HepG2 (cell line): ENCODE measurements around the gene AAMP. TPM values are rescaled to one million over a fixed set of nuclear protein-coding genes. Genes with fewer than 3 reads are reported as not detected.

Experiments used
- ADNP ChIP-seq: sonication (generic); formaldehyde crosslinking; IDR thresholded peaks from 2 replicates; pipeline ENCODE4 v1.4.0; 2020; ENCODE audit warnings: missing genetic modification reagents
- ATM ChIP-seq: fragments of 450-650 bp; IDR thresholded peaks from 2 replicates; pipeline ENCODE4 v1.7.1; 2017; ENCODE audit warnings: mild to moderate bottlenecking, borderline replicate concordance
- MZF1 ChIP-seq: sonication (generic); formaldehyde crosslinking; IDR thresholded peaks from 2 replicates; pipeline ENCODE4 v1.8.1; 2023; ENCODE audit warnings: mild to moderate bottlenecking, missing genetic modification reagents, borderline replicate concordance
- NCOR1 ChIP-seq: fragments of 200-600 bp; sonication (generic); IDR thresholded peaks from 2 replicates; pipeline ENCODE4 v1.7.0; 2017; ENCODE audit warnings: antibody characterized with exemption, low read length, borderline replicate concordance
- NFKBIZ ChIP-seq: IDR thresholded peaks from 2 replicates; pipeline ENCODE4 v1.6.1; 2018; ENCODE audit warnings: missing genetic modification reagents, missing compliant biosample characterization
- ZNF101 ChIP-seq: sonication (generic); formaldehyde crosslinking; IDR thresholded peaks from 2 replicates; pipeline ENCODE4 v1.4.0; 2020; ENCODE audit warnings: mild to moderate bottlenecking, low read depth, missing genetic modification reagents, borderline replicate concordance
- ZNF335 ChIP-seq: sonication (generic); formaldehyde crosslinking; IDR thresholded peaks from 2 replicates; pipeline ENCODE4 v1.4.0; 2020; ENCODE audit warnings: missing genetic modification reagents
- ZNF550 ChIP-seq: sonication (generic); formaldehyde crosslinking; IDR thresholded peaks from 2 replicates; pipeline ENCODE4 v1.4.0; 2020; ENCODE audit warnings: mild to moderate bottlenecking, missing genetic modification reagents, borderline replicate concordance
- ZNF816 ChIP-seq: sonication (generic); formaldehyde crosslinking; IDR thresholded peaks from 2 replicates; pipeline ENCODE4 v1.8.0; 2022; ENCODE audit warnings: missing genetic modification reagents, mild to moderate bottlenecking, borderline replicate concordance
- ZSCAN30 ChIP-seq: sonication (generic); formaldehyde crosslinking; IDR thresholded peaks from 2 replicates; pipeline ENCODE4 v1.5.0; 2020; ENCODE audit warnings: mild to moderate bottlenecking, missing genetic modification reagents
- polyA plus RNA-seq, 8 experiments: library from polyadenylated mRNA; depleted of rRNA in 3 of 8; stranded (reverse) in 7 of 8; unstranded in 1 of 8; fragments of >200 nt; fragmentation: Illumina TruSeq in 4 of 8; extraction: Trizol in 4 of 8; gene quantifications; 2 replicates each; pipeline versions ENCODE4 v1.2.1 to v1.2.3, GENCODE V29; 2011 to 2016; ENCODE audit warnings: low read depth in 4 of 8, missing spikeins in 1 of 8, mixed read lengths in 1 of 8; ENCODE audit not compliant: insufficient read depth in 1 of 8
- total RNA-seq, 5 experiments: library from RNA; depleted of rRNA; stranded (reverse); fragments of >200 nt; fragmentation: Illumina TruSeq; extraction: Trizol; gene quantifications; 2 replicates each; pipeline ENCODE4 v1.2.3, GENCODE V29; 2016; ENCODE audit warnings: low read depth in 1 of 5
- TF ChIP-seq, protein P1 (sequence below): IDR thresholded peaks from 2 replicates; pipeline ENCODE4 v1.6.1; 2016; ENCODE audit warnings: low read depth, borderline replicate concordance
- TF ChIP-seq, protein P2 (sequence below): sonication (generic); formaldehyde crosslinking; IDR thresholded peaks from 2 replicates; pipeline ENCODE4 v1.9.0; 2022; ENCODE audit warnings: low read depth, missing genetic modification reagents
- TF ChIP-seq, protein P3 (sequence below): sonication (generic); formaldehyde crosslinking; IDR thresholded peaks from 2 replicates; pipeline ENCODE4 v1.4.0; 2020; ENCODE audit warnings: missing genetic modification reagents
- TF ChIP-seq, protein P4 (sequence below): sonication (generic); formaldehyde crosslinking; IDR thresholded peaks from 2 replicates; pipeline ENCODE4 v1.5.1; 2020; ENCODE audit warnings: missing genetic modification reagents, mild to moderate bottlenecking, borderline replicate concordance
- TF ChIP-seq, protein P5 (sequence below): IDR thresholded peaks from 2 replicates; pipeline ENCODE4 v1.6.1; 2016; ENCODE audit warnings: missing compliant biosample characterization, missing genetic modification reagents, borderline replicate concordance
- TF ChIP-seq, protein P6 (sequence below): sonication (generic); formaldehyde crosslinking; IDR thresholded peaks from 2 replicates; pipeline ENCODE4 v1.9.0; 2021; ENCODE audit warnings: missing genetic modification reagents, borderline replicate concordance
- TF ChIP-seq, protein P7 (sequence below): sonication (generic); formaldehyde crosslinking; IDR thresholded peaks from 2 replicates; pipeline ENCODE4 v1.4.0; 2020; ENCODE audit warnings: mild to moderate bottlenecking, missing genetic modification reagents

The AAMP gene
- total and polyA plus RNA-seq, 2 of the 13 experiments (the other 11 are each of a cell fraction or from before 2014, with no cell fraction given): 110 to 186 TPM

DNA sequence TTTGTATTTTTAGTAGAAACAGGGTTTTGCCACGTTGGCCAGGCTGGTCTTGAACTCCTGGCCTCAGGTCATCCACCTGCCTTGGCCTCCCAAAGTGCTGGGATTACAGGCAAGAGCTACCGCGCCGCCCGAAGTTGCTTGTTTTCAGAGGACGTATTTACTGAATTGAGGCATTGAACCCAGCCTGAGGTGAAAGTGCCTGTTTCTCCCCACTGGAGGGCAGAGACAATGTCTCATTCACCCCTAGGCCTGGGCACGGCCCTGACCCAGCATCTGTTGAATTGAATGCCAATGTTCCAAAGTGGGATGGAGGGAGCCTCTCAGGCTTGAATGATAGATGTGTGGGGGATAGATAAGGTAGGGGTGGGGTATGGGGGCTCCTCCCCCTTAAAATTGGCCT lies 26.9 kb upstream of the AAMP start (continued):
- TF ChIP-seq ZNF335 (CRISPR knock-in tag): no peak
- no peak for TF ChIP-seq ZSCAN30 (CRISPR knock-in tag)
- TF ChIP-seq, protein P1, sequence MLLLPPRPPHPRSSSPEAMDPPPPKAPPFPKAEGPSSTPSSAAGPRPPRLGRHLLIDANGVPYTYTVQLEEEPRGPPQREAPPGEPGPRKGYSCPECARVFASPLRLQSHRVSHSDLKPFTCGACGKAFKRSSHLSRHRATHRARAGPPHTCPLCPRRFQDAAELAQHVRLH (CRISPR knock-in tag): no peak
- TF ChIP-seq NCOR1: no peak
- no peak for TF ChIP-seq ZNF816 (CRISPR knock-in tag)
- TF ChIP-seq ATM: no peak
- TF ChIP-seq, protein P2, sequence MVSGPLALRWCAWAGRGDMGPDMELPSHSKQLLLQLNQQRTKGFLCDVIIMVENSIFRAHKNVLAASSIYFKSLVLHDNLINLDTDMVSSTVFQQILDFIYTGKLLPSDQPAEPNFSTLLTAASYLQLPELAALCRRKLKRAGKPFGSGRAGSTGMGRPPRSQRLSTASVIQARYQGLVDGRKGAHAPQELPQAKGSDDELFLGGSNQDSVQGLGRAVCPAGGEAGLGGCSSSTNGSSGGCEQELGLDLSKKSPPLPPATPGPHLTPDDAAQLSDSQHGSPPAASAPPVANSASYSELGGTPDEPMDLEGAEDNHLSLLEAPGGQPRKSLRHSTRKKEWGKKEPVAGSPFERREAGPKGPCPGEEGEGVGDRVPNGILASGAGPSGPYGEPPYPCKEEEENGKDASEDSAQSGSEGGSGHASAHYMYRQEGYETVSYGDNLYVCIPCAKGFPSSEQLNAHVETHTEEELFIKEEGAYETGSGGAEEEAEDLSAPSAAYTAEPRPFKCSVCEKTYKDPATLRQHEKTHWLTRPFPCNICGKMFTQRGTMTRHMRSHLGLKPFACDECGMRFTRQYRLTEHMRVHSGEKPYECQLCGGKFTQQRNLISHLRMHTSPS (CRISPR knock-in tag): peak; percentile 90
- TF ChIP-seq MZF1 (CRISPR knock-in tag): no peak
- TF ChIP-seq, protein P3, sequence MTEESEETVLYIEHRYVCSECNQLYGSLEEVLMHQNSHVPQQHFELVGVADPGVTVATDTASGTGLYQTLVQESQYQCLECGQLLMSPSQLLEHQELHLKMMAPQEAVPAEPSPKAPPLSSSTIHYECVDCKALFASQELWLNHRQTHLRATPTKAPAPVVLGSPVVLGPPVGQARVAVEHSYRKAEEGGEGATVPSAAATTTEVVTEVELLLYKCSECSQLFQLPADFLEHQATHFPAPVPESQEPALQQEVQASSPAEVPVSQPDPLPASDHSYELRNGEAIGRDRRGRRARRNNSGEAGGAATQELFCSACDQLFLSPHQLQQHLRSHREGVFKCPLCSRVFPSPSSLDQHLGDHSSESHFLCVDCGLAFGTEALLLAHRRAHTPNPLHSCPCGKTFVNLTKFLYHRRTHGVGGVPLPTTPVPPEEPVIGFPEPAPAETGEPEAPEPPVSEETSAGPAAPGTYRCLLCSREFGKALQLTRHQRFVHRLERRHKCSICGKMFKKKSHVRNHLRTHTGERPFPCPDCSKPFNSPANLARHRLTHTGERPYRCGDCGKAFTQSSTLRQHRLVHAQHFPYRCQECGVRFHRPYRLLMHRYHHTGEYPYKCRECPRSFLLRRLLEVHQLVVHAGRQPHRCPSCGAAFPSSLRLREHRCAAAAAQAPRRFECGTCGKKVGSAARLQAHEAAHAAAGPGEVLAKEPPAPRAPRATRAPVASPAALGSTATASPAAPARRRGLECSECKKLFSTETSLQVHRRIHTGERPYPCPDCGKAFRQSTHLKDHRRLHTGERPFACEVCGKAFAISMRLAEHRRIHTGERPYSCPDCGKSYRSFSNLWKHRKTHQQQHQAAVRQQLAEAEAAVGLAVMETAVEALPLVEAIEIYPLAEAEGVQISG (CRISPR knock-in tag): 0 out of 2 replicates have a peak, but pooled peaks have one; percentile 24
- TF ChIP-seq ZNF101 (CRISPR knock-in tag): no peak
- TF ChIP-seq, protein P4, sequence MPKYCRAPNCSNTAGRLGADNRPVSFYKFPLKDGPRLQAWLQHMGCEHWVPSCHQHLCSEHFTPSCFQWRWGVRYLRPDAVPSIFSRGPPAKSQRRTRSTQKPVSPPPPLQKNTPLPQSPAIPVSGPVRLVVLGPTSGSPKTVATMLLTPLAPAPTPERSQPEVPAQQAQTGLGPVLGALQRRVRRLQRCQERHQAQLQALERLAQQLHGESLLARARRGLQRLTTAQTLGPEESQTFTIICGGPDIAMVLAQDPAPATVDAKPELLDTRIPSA: no peak
- TF ChIP-seq, protein P5, sequence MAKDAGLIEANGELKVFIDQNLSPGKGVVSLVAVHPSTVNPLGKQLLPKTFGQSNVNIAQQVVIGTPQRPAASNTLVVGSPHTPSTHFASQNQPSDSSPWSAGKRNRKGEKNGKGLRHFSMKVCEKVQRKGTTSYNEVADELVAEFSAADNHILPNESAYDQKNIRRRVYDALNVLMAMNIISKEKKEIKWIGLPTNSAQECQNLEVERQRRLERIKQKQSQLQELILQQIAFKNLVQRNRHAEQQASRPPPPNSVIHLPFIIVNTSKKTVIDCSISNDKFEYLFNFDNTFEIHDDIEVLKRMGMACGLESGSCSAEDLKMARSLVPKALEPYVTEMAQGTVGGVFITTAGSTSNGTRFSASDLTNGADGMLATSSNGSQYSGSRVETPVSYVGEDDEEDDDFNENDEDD: no peak
- TF ChIP-seq, protein P6, sequence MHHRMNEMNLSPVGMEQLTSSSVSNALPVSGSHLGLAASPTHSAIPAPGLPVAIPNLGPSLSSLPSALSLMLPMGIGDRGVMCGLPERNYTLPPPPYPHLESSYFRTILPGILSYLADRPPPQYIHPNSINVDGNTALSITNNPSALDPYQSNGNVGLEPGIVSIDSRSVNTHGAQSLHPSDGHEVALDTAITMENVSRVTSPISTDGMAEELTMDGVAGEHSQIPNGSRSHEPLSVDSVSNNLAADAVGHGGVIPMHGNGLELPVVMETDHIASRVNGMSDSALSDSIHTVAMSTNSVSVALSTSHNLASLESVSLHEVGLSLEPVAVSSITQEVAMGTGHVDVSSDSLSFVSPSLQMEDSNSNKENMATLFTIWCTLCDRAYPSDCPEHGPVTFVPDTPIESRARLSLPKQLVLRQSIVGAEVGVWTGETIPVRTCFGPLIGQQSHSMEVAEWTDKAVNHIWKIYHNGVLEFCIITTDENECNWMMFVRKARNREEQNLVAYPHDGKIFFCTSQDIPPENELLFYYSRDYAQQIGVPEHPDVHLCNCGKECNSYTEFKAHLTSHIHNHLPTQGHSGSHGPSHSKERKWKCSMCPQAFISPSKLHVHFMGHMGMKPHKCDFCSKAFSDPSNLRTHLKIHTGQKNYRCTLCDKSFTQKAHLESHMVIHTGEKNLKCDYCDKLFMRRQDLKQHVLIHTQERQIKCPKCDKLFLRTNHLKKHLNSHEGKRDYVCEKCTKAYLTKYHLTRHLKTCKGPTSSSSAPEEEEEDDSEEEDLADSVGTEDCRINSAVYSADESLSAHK (CRISPR knock-in tag): no peak
- peak; percentile 90; the same call in 1 of the 2 replicates for TF ChIP-seq ADNP (CRISPR knock-in tag)
- no peak for TF ChIP-seq ZNF550
- TF ChIP-seq NFKBIZ (CRISPR knock-in tag): no peak
- TF ChIP-seq, protein P7, sequence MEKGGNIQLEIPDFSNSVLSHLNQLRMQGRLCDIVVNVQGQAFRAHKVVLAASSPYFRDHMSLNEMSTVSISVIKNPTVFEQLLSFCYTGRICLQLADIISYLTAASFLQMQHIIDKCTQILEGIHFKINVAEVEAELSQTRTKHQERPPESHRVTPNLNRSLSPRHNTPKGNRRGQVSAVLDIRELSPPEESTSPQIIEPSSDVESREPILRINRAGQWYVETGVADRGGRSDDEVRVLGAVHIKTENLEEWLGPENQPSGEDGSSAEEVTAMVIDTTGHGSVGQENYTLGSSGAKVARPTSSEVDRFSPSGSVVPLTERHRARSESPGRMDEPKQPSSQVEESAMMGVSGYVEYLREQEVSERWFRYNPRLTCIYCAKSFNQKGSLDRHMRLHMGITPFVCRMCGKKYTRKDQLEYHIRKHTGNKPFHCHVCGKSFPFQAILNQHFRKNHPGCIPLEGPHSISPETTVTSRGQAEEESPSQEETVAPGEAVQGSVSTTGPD (CRISPR knock-in tag): no peak
